HS-27A (cell line): ENCODE measurements around the gene SIGMAR1.
"Not testable (repeated sequence)": the region's sequence is repeated elsewhere in the genome, so short reads cannot be mapped to it uniquely, and the experiment has no call there.

Experiments
- DNase-seq: peaks from one replicate; pipeline ENCODE4 v3.0.0-alpha.2; 2012; ENCODE audit warnings: low read depth, missing footprints

SIGMAR1 gene

DNA sequence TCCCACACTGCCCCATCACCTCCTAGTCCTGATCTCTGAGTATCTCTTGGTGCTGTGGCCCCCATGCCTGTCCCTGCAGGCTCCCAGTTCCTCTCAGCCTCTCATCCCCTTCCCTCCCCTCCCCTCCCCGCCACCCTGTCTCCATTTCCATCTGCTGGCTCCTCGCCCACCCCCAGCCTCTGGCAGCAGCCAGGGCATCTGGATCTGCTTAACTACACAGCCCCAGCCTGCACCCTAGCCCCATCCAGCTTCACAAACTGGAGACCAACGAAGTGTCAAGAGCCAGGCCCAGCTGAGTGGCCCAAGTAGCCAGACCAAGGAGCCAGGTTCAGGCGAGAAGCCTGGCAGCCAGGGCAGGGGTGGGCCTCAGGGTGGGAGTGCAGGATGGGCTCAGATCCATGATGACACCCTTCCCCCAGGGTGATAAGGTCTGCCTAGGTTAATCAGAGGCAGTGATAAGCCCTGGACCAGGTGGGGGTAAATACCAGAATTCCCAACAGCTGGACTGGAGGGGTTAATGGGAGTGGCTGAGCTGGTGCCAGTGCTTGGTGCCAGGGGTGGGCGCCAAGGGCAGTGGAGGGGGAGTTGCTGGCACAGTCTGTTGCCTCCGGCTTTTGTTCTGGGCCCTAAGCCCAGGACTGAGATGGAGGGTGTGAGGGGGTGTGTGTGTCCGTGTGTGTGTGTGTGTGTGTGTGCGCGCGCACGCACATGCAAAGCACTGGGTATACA lies 16.9 kb upstream of the SIGMAR1 start:
- DNase-seq: no peak

DNA sequence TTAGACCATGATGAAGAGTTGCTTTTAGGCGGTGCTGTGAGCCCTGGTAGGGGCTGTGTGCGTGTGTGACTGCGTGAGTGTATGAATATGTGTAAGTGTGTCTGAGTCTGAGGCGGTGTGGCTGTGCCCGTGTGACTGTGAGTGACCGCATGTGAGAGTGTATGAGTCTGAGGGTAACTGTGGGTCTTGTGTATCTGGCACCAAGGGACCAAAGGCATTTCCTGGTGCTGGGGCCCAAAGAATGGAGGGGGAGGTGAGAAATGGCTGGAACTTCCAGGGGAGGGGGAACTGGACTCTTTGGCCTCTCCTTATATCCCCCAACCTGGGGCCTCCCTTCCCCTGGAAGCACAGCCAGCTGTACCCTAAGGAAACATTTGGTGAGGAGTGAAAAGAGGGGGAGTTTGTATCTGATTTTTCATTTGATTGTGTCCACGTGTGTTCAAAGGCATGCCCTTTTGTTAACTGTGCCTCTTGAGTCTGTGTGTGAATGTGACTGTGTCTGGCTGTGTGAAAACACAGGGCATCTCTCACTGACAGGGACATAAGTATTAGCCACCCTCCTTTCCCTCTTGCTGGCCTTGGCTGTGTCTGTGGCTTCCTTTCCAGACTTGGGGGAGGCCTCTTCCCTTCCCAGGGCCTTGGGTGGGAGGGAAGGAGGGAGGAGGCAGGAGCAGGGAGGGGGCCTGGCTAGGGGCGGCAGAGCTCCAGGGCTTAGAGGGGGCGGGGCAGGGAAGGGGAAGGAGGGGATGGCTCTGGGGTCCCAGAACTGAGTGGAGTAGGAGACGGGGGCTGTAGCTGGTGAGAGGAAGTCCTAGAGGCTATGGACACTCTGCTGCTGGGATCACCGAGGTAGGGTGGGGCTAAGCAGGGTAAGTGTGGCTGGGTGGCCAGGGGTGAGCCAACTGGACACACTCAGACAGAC lies 15.8 kb upstream of the SIGMAR1 start:
- DNase-seq: no peak

DNA sequence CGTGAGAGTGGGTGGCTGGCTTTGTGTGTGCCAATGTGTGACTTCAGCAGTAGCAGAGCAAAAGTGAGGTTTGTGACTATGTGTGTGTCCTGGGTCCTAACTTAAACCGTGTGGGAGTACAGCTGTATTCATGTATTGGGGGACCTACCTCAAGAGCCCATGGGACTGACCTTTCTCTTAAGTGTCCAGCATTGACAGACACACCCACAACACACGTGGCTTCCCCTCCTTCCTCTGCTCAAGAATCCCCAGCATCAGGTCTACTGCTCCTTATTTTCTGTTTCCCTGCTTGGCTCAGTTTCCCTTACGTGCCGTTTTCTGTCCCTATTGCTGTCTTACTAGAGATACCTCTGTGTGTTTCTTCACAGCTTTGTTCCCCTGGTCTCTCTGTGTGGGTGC lies 15.0 kb upstream of the SIGMAR1 start:
- DNase-seq: no peak

DNA sequence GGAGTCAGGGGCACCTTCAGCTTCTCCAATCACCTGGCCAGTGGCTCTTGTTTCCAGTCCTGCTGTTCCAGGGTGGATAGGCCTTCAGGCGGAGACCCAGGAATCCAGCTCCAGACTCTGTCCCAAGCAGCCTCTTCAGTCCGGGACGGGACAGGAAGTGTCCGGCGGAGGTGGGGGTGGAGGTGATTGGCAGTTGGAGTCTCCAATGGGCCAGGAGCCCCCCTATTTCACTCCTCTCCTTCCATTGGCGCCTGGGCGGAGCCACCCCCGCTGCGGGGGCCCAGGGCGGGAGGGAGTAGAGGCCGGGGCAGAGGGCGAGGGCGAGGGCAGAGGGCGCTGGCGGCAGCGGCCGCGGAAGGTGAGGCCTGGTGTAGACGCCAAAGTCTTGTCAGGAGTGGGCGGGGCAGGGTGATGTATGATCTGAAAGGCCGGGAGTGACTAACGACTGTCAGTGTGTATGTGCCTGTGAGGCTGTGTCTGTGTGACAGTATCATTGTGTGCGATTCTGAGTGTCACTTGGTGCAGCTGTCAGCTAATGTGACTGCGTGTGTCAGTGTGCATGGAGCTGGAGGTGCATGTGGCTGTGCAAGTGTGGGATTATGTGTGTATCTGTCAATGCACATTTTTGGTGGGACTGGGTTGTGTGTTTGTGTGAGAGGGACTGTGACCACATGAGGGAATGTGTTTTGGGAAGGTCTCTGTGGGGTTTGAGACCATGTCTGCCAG lies 14.5 kb upstream of the SIGMAR1 start, which contains the start of gene IL11RA:
TSS of gene IL11RA (plus strand) at position 310 of the 726 bp plus-strand sequence. CDS start 3,033 bp downstream, outside the sequence.
- peak; percentile 82 for DNase-seq

DNA sequence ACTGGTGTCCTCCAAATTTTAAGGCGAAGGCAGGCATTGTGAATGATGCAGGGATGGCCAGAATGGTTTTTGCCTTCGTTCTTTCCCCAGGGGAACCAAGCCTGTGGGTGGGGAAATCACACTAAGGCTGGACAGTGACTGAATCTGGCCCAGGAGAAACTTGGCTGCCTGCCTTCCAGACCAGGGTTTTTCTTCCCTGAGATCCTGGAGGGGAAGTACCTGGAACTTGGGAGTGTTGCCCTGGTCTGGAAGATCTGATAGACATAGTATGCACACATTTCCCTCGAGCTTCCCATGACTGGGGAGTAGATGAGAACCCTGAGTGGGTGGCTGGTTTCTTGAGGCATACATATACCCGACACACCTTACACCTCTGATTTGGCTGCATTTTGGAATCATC lies 13.7 kb upstream of the SIGMAR1 start:
- DNase-seq: no peak

- no peak for DNase-seq
These were observed 13.2 kb upstream of the SIGMAR1 start for GRCh38 chr9:34650816-34651215.

- no peak for DNase-seq
These were observed 11.1 kb upstream of the SIGMAR1 start for GRCh38 chr9:34648673-34649072.

- no peak for DNase-seq
These were observed 10.1 kb upstream of the SIGMAR1 start for GRCh38 chr9:34647651-34648050.

DNA sequence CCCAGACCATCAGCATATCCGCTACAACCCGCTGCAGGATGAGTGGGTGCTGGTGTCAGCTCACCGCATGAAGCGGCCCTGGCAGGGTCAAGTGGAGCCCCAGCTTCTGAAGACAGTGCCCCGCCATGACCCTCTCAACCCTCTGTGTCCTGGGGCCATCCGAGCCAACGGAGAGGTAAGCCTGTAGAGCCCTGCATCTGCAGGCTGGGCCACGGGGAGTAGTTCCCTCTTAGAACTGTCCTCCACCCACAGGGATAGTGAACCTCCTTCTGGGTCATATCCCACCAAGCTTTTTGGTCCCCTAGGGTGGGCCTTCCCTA lies 9.5 kb upstream of the SIGMAR1 start:
- DNase-seq: no peak

DNA sequence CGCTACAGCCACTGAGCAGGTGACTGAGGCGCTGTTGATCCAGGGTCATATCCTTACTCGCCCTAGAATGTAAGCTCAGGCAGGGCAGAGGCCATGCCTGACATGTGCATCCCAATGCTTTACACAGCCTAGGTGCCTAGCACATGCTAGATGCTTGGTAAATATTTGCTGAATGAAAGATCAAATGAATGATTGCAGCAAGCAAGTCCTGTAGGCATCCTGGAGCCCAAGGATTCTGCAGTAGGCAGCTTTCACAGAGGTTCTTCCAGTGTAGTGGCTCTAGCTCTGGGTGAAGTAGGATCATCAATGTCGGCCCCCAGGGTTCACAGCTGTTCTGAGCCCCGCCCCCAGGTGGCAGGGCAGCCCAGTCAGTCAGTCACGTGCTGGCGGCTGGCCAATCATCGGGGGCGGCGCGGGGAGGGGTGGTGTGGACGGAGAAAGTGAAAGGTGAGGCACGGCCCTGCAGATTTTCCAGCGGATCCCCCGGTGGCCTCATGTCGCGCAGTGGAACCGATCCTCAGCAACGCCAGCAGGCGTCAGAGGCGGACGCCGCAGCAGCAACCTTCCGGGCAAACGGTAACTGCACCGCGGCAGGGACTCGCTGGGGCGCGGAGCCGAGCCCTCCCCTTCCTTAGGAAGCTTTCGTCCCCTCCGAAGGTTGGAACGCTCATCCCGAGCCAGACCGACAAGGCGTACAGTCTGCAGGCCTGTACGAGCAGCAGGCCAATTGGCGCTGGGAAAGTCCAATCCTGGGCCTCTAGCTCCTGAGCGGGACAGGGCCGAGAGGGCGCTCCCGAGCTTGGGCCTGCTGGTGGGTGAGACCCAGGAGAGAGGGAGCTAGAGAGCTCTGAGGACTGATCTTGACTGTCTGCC lies 8.9 kb upstream of the SIGMAR1 start, which contains the start of gene GALT:
TSS of gene GALT (plus strand) at position 465 of the 873 bp plus-strand sequence. CDS start at position 495, 30 bp downstream.
- DNase-seq: peak; percentile 69

DNA sequence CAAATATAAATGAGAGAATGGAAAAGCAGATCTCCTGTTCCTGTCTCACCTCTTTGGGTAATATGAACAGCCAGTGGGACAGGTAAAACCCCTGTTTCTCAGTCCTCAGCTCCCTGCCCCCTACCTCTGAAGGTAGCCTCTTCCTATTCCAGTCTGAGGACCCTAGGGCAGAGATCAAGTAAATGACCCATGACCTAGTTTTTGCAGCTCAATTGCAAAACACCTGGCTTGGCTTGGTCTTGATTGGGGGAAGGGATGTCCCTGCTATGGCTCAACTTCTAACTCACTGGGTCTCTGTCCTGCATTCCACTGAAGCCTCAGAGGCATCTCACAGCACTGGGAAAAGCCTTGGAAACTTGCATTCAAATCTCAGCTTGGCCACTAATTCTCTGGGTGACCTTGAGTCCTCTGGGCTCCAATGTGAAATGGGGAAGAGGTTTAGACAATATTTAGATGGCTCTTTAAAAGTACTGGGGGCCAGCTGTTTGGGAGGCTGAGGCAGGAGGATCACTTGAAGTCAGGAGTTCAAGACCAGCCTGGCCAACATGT lies 7.3 kb upstream of the SIGMAR1 start:
- no peak for DNase-seq

- DNase-seq: no peak
These were observed 5.1 kb upstream of the SIGMAR1 start for GRCh38 chr9:34642679-34643078.

DNA sequence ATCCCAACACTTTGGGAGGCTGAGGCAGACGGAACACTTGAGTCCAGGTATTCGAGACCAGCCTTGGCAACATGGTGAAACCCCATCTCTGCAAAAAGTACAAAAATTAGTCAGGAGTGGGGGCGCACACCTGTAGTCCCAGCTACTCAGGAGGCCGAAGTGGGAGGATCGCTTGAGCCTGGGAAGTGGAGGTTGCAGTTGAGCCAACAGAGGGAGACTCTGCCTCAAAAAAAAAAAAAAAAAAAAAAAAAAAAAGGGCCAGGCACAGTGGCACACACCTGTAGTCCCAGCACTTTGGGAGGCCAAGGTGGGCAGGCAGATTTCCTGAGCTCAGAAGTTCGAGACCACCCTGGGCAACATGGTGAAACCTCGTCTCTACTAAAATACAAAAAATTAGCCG lies 1.7 kb upstream of the SIGMAR1 start:
- DNase-seq: not testable (repeated sequence)

DNA sequence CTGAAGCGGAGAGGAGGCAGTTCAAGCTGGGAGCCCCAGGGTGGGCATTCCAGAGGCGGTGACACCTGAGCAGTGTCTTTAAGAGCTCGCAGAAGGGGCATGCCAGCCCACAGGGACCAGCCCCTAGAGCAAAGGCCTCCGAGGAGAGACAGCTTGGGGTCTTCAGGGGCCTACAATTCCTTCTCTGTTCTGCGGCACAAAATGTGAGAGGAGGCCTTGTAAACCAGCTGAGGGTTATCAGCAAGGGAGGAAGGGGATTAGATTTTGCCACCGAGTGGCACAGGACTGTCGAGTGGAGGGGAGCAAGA lies 505 bp upstream of the SIGMAR1 start:
- DNase-seq: no peak

- DNase-seq: no peak
These were observed 714 bp downstream of the SIGMAR1 start for GRCh38 chr9:34636791-34637355.

DNA sequence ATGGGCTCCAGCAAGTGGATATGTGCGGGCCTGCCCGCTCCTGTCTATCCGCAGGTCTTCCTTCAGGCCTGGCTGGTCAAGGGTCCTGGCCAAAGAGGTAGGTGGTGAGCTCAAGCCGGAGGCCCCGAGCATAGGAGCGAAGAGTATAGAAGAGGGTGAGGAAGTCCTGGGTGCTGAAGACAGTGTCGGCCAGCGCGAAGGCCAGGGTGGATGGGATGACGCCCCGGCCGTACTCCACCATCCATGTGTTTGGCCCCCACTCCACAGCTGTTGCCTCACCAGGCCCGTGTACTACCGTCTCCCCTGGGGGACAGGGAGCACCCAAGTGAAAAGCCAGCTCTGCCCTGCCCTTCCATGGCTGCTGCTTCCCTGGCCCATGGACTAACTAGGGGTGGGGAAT lies 2.0 kb downstream of the SIGMAR1 start:
- no peak for DNase-seq

GRCh38 chr9:34634551-34635248 lies 2.9 kb downstream of the SIGMAR1 start:
- DNase-seq: no peak

GRCh38 chr9:34633851-34634550 lies 3.6 kb downstream of the SIGMAR1 start:
- no peak for DNase-seq

- no peak for DNase-seq
These were observed 4.4 kb downstream of the SIGMAR1 start for GRCh38 chr9:34633166-34633565.
